Muscle of leg (tissue), 11 donors: Measurements from ENCODE around the gene EPN1. TPM values are rescaled to one million over a fixed set of nuclear protein-coding genes. Genes with fewer than 3 reads are reported as not detected.
"Not testable (repeated sequence)": the region's sequence is repeated elsewhere in the genome, so short reads cannot be mapped to it uniquely, and the experiment has no call there.

Experiments used
- DNase-seq: peaks from one replicate; pipeline ENCODE4 v3.0.0; 2013
- H3K27ac ChIP-seq: one replicate; pipeline ENCODE4 v1.5.1; 2013; ENCODE audit warnings: mild to moderate bottlenecking, low read length, control low read depth
- H3K27me3 ChIP-seq: one replicate; pipeline ENCODE4 v1.6.1; 2013; ENCODE audit warnings: low read length; ENCODE audit not compliant: control insufficient read depth, insufficient read depth
- H3K36me3 ChIP-seq: one replicate; pipeline ENCODE4 v1.6.1; 2013; ENCODE audit warnings: low read length; ENCODE audit not compliant: control insufficient read depth, insufficient read depth
- H3K4me1 ChIP-seq: one replicate; pipeline ENCODE4 v1.6.1; 2013; ENCODE audit warnings: low read length; ENCODE audit not compliant: control insufficient read depth, insufficient read depth
- H3K4me3 ChIP-seq: one replicate; pipeline ENCODE4 v1.5.1; 2013; ENCODE audit warnings: low read length, control low read depth
- H3K9me3 ChIP-seq: replicated peaks from 2 replicates; pipeline ENCODE4 v1.6.1; 2013; ENCODE audit warnings: low read depth, low read length; ENCODE audit not compliant: control insufficient read depth
- WGBS: methylation state at CpG from one replicate; pipeline ENCODE4 v1.1.5; 2013; ENCODE audit warnings: missing lambda C conversion rate; ENCODE audit not compliant: insufficient coverage; 5-methylcytosine and 5-hydroxymethylcytosine counted together
- polyA plus RNA-seq, 8 donors: library from polyadenylated mRNA; unstranded; fragments of 120-200 nt; gene quantifications; one replicate each; pipeline versions ENCODE4 v1.2.1 to v1.2.3, GENCODE V29; 2013; ENCODE audit warnings: inconsistent platforms in 1 of 8, low replicate concordance in 1 of 8; ENCODE audit not compliant: insufficient read length in 8 of 8, insufficient read depth in 1 of 8
- total RNA-seq: library from RNA; stranded (reverse); fragments of 120-200 nt; gene quantifications from one replicate; pipeline ENCODE4 v1.2.4, GENCODE V29; 2013

EPN1 gene
- total and polyA plus RNA-seq, 9 donors: 21.8 to 114 (median 92.0) TPM

DNA sequence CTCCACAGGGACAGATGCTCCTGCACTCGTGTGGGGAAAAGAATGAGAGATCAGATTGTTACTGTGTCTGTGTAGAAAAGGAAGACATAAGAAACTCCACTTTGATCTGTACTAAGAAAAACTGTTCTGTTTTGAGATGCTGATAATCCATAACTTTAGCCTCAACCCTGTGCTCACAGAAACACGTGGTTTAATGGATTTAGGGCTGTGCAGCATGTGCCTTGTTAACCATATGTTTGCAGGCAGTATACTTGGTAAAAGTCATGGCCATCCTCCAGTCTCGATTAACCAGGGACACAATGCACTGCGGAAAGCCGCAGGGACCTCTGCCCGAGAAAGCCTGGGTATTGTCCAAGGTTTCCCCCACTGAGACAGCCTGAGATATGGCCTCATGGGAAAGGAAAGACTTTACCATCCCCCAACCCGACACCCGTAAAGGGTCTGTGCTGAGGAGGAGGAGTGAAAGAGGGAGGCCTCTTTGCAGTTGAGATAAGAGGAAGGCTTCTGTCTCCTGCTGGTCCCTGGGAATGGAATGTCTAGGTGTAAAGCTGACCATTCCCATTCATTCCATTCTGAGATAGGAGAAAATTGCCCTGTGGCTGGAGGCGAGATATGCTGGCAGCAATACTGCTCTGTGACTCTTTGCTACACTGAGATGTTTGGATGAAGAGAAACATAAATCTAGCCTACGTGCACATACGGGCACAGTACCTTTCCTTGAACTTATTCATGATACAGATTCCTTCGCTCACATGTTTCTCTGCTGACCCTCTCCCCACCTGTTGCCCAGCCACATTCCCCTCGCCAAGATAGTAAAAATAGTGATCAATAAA lies 43.1 kb downstream of the EPN1 start:
- H3K27me3 ChIP-seq, H3K27ac ChIP-seq, H3K36me3 ChIP-seq, H3K4me1 ChIP-seq, H3K4me3 ChIP-seq, H3K9me3 ChIP-seq, DNase-seq: not testable (repeated sequence)
- 20% methylated on average over 2 of the region's 13 CpGs for WGBS

DNA sequence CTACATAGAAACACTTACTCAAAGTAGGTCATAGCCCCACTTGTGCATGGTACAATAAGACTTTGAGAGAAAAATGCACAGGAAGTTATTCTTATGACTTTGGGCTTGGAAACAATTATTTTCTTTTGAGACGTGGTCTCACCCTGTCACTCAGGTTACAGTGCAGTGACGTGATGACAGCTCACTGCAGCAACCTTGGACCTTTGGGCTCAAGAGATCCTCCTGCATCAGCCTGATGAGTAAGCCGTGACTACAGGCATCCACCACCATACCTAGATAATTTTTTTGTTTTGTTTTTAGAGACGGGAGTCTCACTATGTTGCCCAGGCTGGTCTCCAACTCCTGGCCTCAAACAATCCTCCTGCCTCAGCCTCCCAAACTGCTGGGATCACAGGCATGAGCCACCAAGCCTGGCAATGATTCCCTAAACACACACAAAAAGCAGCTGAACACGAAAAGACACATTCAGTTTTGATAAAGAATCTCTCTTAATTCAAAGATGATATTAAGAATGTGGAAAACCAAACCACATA lies 45.3 kb downstream of the EPN1 start:
- Histone ChIP-seq H3K4me3 (no peak overlapping the region), H3K4me1 (no peaks in the 10 kb centered on the region), H3K36me3 (no peaks in the 10 kb centered on the region), H3K27ac (no peak overlapping the region), H3K27me3 (no peaks in the 10 kb centered on the region), H3K9me3 (peaks cover 4% of the 10 kb centered on the region)
- no peak for DNase-seq
- 29% methylated on average over 2 of the region's 5 CpGs for WGBS

DNA sequence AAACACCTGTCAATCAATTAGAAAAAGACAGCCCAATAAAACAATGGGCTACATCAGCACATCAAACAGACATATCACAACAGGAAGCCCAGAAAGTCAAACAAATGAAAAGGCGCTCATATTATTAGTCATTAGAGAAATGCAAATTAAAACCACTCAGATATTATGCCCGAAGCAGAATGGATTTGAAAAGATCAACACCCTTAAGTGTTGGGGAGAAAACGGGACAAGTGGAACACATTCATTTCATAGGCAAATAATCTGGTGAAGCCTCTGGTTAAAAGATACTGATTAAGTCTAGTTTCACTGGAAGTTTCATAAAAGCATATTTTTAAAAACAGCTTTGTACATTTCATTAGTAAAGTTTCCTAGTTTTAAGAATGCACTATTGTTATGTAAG lies 45.8 kb downstream of the EPN1 start:
- Histone ChIP-seq H3K27ac (no peak overlapping the region), H3K27me3 (no peaks in the 10 kb centered on the region), H3K4me3 (no peak overlapping the region), H3K4me1 (no peaks in the 10 kb centered on the region), H3K36me3 (no peaks in the 10 kb centered on the region), H3K9me3 (peaks cover 4% of the 10 kb centered on the region)
- no CpG with 5 or more reads among the region's 3 CpGs for WGBS
- DNase-seq: no peak

DNA sequence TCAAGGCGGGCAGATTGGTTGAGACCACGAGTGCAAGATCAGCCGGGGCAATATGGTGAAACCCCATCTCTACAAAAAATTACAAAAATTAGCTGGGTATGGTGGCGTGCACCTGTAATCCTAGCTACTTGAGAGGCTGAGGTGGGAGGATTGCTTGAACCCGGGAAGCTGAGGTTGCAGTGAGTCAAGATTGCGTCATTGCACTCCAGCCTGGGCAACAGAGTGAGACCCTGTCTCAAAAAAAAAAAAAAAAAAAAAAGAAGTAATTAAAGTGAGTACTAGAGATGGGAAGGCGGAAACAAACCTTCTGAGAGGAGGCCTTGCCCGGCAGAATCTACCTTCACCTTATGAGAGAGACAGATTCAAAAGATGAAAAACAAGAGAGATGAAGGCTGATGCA lies 48.5 kb downstream of the EPN1 start:
- Histone ChIP-seq H3K27ac (no peak overlapping the region), H3K4me1 (no peaks in the 10 kb centered on the region), H3K4me3 (no peak overlapping the region), H3K27me3 (no peaks in the 10 kb centered on the region), H3K36me3 (no peaks in the 10 kb centered on the region), H3K9me3 (peaks cover 4% of the 10 kb centered on the region)
- no peak for DNase-seq
- WGBS: 67% methylated on average over 1 of the region's 8 CpGs

DNA sequence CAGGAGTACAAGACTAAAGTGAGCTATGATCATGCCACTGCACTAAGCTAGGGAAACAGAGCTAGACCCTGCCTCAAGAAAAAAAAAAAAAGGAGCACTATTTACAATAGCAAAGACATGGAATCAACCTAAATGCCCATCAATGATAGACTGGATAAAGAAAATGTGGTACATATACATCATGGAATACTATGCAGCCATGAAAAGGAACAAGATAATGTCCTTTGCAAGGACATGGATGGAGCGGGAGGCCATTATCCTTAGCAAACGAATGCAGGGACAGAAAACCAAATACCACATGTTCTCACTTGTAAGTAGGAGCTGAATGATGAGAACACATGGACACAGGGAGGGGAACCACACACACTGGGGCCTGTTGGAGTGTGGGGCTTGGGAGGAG lies 55.4 kb downstream of the EPN1 start:
- no CpG with 5 or more reads among the region's 2 CpGs for WGBS
- not testable (repeated sequence) for H3K27ac ChIP-seq, H3K4me3 ChIP-seq

DNA sequence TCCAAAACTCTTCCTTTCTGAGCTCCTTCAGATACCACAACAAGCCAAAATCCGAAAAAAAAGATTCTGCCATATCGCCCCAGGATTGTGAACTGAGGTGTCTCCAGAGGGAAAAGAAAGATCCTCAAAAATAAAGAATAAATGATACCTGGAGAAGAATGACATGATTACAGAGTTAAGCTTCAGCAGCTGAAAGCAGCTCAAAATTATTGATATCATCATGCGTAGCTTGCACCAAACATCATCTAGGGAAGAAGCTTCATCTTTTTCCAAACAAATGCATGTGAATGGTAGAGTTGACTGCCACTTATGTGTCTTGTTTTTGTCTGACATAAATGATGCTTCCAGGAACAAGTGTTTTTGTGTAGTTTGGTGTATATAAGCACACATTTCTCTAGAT lies 63.3 kb downstream of the EPN1 start, which contains the start of gene NLRP9:
Gene NLRP9, minus strand, starts transcription at position 101 of the 400 bp plus-strand sequence. Its CDS starts 28 bp downstream, at position 73.
- no peaks in the 10 kb centered on the region for H3K27me3 ChIP-seq
- H3K9me3 ChIP-seq: no peaks in the 10 kb centered on the region
- H3K36me3 ChIP-seq: no peaks in the 10 kb centered on the region
- H3K4me1 ChIP-seq: no peaks in the 10 kb centered on the region
- DNase-seq: no peak
- no peak within 1 kb of the TSS for H3K27ac ChIP-seq
- H3K4me3 ChIP-seq: no peak within 1 kb of the TSS
- WGBS: no CpG with 5 or more reads among the region's 3 CpGs

More for the DNA sequence above, 55.4 kb downstream of the EPN1 start:
- H3K36me3 ChIP-seq, H3K9me3 ChIP-seq, H3K27me3 ChIP-seq, DNase-seq, H3K4me1 ChIP-seq: not testable (repeated sequence)

DNA sequence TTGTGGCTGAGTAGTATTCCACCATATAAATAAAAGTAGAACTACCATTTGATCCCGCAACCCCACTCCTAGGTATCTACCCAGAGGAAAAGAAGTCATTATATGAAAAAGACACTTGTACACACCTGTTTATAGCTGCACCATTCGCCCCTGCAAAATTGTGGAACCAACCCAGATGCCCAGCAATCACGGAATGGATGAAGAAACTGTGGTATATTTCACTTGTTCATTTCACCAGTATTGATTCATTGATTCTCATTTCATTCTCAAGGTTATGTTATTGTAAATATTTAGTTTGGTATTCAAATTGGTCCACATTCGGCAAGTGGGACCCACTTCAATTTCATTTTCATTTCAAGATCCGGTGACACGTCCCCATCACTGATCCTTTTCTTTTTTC lies 75.7 kb downstream of the EPN1 start:
- Histone ChIP-seq H3K27ac (no peak overlapping the region), H3K36me3 (no peaks in the 10 kb centered on the region), H3K27me3 (no peaks in the 10 kb centered on the region), H3K4me3 (no peak overlapping the region), H3K9me3 (no peaks in the 10 kb centered on the region), H3K4me1 (no peaks in the 10 kb centered on the region)
- no CpG with 5 or more reads among the region's 6 CpGs for WGBS
- DNase-seq: no peak

DNA sequence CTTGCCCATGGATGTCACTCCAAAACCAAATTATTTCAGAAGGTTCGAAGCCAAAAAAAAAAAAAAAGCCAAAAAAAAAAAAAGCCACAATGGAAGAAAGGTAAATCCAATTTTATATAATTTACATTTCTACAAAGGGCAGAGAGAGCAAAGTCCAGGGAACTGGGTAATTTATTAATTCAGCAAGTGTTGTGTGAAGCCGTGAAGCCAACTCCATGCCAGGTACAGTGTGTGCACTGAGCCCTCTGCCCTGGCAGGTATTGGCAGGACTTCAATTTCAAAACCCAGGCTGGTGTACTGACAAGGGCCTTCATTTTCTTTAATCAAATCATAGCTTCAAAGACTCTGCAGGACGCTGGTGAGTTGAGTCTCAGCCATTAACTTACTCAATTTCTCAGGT lies 78.4 kb downstream of the EPN1 start:
- H3K9me3 ChIP-seq: no peaks in the 10 kb centered on the region
- H3K27me3 ChIP-seq: no peaks in the 10 kb centered on the region
- WGBS: 71% methylated on average over 1 of the region's 3 CpGs
- no peak overlapping the region for H3K27ac ChIP-seq
- H3K4me1 ChIP-seq: no peaks in the 10 kb centered on the region
- H3K4me3 ChIP-seq: no peak overlapping the region
- DNase-seq: no peak
- H3K36me3 ChIP-seq: no peaks in the 10 kb centered on the region

DNA sequence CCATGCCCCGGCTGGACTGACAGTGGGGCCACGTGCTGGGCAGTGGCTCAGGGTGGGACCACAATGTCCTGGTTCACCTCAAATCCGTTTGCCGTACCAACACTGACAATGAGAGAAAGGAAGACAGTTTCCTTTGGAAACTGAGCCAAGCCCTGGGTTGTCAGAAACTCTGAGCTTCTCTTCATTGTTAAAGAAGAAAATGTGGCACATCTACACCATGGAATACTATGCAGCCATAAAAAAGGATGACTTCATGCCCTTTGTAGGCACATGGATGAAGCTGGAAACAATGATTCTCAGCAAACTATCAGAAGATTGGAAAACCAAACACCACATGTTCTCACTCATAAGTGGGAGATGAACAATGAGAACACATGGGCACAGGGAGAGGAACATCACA lies 81.8 kb downstream of the EPN1 start:
- H3K4me3 ChIP-seq, H3K27ac ChIP-seq, H3K9me3 ChIP-seq, H3K27me3 ChIP-seq, H3K4me1 ChIP-seq, DNase-seq, H3K36me3 ChIP-seq: not testable (repeated sequence)
- 65% methylated on average over 4 of the region's 4 CpGs for WGBS

DNA sequence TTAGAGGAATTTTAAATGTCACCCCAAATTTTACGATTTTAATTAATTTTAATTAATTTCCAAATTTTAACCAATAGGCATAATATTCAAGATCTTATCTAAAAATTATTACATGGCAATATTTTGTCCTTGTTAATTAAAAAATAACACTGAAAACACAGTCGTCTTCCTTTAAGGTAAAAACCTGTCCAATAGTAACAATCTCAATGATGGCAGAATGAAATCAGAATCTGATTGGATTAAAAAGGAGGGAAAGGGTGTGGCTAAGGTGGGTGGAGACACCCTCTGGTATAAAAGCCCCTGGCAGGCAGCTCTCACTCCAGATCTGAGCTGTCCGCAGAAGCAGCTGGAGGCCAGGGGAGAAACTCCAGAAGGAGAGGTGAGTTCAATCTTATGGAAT lies 83.8 kb downstream of the EPN1 start, which contains the start of gene RFPL4A:
Gene RFPL4A, plus strand, starts transcription at position 301 of the 400 bp plus-strand sequence. CDS start 2,704 bp downstream, outside the sequence.
- H3K27me3 ChIP-seq, DNase-seq, H3K4me1 ChIP-seq, H3K9me3 ChIP-seq, H3K36me3 ChIP-seq, H3K27ac ChIP-seq, H3K4me3 ChIP-seq: not testable (repeated sequence)
- WGBS: 100% methylated on average over 1 of the region's 3 CpGs
